Measurements from ENCODE around the gene RASSF7. TPM values are rescaled to one million over a fixed set of nuclear protein-coding genes. Genes with fewer than 3 reads are reported as not detected.
A peak's percentile ranks its signal among the peaks of the same experiment; 100 is the strongest.

Gene RASSF7, protein sequence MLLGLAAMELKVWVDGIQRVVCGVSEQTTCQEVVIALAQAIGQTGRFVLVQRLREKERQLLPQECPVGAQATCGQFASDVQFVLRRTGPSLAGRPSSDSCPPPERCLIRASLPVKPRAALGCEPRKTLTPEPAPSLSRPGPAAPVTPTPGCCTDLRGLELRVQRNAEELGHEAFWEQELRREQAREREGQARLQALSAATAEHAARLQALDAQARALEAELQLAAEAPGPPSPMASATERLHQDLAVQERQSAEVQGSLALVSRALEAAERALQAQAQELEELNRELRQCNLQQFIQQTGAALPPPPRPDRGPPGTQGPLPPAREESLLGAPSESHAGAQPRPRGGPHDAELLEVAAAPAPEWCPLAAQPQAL
- total RNA-seq (2014; rRNA removed; shearing (Covaris generic)) = 19.1 and 21.2 TPM in 2 replicates

GRCh38 chr11:560305-561147, at the start of gene RASSF7, which contains the start of gene LMNTD2:
TSS of gene RASSF7 (plus strand) at chr11:560970. CDS start at chr11:561769, 799 bp downstream.
TSS of gene LMNTD2 (minus strand) at chr11:560738. CDS start at chr11:560716, 22 bp downstream.

DNA sequence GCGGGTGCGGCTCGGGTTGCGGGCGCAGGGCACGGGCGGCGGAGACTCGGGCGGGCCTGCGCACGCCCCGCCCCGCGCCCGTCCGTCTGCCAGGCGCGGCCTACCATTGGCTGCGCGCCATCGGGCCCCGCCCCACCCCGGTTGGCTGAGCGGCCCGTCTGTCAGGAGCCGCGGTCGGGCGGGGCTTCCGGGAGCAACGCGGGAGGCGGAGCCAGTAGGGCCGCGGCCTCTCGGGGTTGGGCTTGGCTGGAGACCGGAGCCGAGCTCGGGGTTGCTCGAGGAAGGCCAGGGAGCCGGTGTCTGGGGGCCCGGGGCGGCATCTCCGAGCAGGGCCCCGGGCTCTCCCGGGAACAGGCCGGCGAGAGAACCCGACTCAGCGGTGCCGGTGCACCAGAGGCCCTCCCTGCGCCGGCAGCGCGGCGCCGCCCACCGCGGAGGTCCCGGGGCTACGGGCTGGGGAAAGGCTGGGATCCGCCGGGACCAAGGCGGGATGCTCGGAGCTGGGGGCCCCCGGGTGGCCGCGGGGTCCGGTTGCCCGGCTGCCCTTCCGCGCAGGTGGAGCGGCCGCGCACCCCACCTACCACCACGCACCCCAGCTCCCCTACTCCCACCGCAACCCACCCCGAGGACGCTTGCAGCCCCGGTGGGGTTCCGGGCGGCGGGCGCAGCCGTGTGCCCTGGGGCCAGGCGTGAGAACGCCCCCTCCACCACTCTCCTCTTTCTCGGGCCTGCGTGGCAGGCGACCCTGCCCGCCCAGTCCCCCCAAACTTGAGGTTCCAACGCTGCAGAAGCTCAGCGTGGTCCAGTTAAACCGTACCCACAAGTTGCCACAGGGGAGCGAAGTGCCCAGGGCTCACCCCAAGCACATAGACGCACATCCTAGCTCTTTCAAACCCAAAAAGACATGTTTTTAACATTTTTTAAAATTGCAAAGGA, 25.0 kb upstream of the RASSF7 start, which contains the start of gene HRAS:
Gene HRAS, minus strand, starts transcription at position 58 of the 936 bp plus-strand sequence.

GRCh38 chr11:536841-537621, 23.7 kb upstream of the RASSF7 start, which contains the start of gene LRRC56:
TSS of gene LRRC56 (plus strand) at chr11:537527. CDS start at chr11:540685, 3,158 bp downstream.

DNA sequence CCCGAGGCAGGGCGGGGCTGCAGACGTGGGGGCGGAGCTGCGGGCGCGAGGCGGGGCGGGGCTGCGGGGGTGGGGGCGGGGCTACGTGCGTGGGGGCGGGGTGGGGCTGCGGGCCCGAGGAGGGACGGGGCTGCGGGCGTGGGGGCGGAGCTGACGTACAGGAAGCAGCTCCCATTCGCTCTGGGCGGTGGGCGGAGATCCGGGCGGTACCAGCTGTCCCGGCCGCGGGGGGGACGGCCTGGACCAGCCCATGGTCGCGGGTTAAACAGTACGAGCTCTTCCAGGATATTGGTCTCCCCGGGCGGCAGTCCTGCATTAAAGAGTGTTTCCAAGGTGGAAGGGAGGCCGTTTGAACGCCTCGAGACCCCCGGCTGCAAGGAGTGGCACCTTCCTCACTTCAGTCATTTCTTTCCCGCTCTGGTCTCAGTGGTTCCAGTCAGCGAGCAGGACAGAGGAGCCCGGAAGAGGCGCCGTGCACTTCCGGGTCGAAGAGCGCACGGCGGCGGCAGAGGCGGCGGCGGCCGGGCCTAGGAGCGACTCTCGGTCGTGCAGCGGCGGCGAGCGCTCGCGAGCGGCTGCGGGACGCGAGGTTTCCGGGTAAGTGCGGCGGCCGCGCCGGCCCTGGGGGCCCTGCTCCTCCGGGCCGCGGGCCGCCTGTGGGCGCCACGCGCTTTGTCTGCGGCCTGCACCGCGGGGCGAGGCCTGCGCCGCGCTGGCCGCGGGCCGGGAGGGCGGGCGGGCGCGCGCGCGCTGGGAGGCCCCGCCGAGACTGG, 15.4 kb downstream of the RASSF7 start, which contains the start of gene PHRF1:
Gene PHRF1, plus strand, starts transcription at position 475 of the 773 bp plus-strand sequence. CDS start 5,043 bp downstream, outside the sequence.

Small RNA genes within 50 kb of the gene (small RNA-seq; reads per million reads assigned to genes)
- 2.5 reads per million, percentile 77 among the genes with 10 or more reads in this experiment for gene MIR210

Other genes starting within 250 kb of the RASSF7 start
- 3.9 and 4.5 TPM in 2 replicates for gene IFITM1, start 246.9 kb upstream of the RASSF7 start, total RNA-seq (2014; rRNA removed; shearing (Covaris generic))
- gene IFITM3, start 240.1 kb upstream of the RASSF7 start, total RNA-seq (2014; rRNA removed; shearing (Covaris generic)) = 70.9 and 105 TPM in 2 replicates
- 42.6 and 50.4 TPM in 2 replicates for gene B4GALNT4, start 191.5 kb upstream of the RASSF7 start, total RNA-seq (2014; rRNA removed; shearing (Covaris generic))
- gene PKP3, start 166.8 kb upstream of the RASSF7 start, total RNA-seq (2014; rRNA removed; shearing (Covaris generic)) = 31.2 and 33.4 TPM in 2 replicates
- gene SIGIRR, start 146.0 kb upstream of the RASSF7 start, total RNA-seq (2014; rRNA removed; shearing (Covaris generic)) = 50.6 and 74.5 TPM in 2 replicates
- gene ANO9, start 119.0 kb upstream of the RASSF7 start, total RNA-seq (2014; rRNA removed; shearing (Covaris generic)) = 0.13 TPM in 1 of 2 replicates, not detected in the other
- gene PTDSS2, start 110.7 kb upstream of the RASSF7 start, total RNA-seq (2014; rRNA removed; shearing (Covaris generic)) = 22.3 and 37.3 TPM in 2 replicates
- 165 and 173 TPM in 2 replicates for gene RNH1, start 53.7 kb upstream of the RASSF7 start, total RNA-seq (2014; rRNA removed; shearing (Covaris generic))
- gene HRAS, start 25.4 kb upstream of the RASSF7 start, total RNA-seq (2014; rRNA removed; shearing (Covaris generic)) = 84.1 and 89.3 TPM in 2 replicates
- 2.8 TPM in 2 replicates for gene LRRC56, start 23.4 kb upstream of the RASSF7 start, total RNA-seq (2014; rRNA removed; shearing (Covaris generic))
- 2.3 and 3.5 TPM in 2 replicates for gene LMNTD2, start 232 bp upstream of the RASSF7 start, total RNA-seq (2014; rRNA removed; shearing (Covaris generic))
- 29.5 and 31.6 TPM in 2 replicates for gene PHRF1, start 15.5 kb downstream of the RASSF7 start, total RNA-seq (2014; rRNA removed; shearing (Covaris generic))
- gene IRF7, start 55.0 kb downstream of the RASSF7 start, total RNA-seq (2014; rRNA removed; shearing (Covaris generic)) = 8.1 and 10.7 TPM in 2 replicates
- not detected in 2 replicates for gene CDHR5, start 64.0 kb downstream of the RASSF7 start, total RNA-seq (2014; rRNA removed; shearing (Covaris generic))
- gene SCT, start 66.2 kb downstream of the RASSF7 start, total RNA-seq (2014; rRNA removed; shearing (Covaris generic)) = not detected in 2 replicates
- 0.19 TPM in 1 of 2 replicates, not detected in the other for gene DRD4, start 76.3 kb downstream of the RASSF7 start, total RNA-seq (2014; rRNA removed; shearing (Covaris generic))
- gene DEAF1, start 134.3 kb downstream of the RASSF7 start, total RNA-seq (2014; rRNA removed; shearing (Covaris generic)) = 43.5 and 45.1 TPM in 2 replicates
- 14.2 and 18.2 TPM in 2 replicates for gene TMEM80, start 134.8 kb downstream of the RASSF7 start, total RNA-seq (2014; rRNA removed; shearing (Covaris generic))
- gene EPS8L2, start 145.3 kb downstream of the RASSF7 start, total RNA-seq (2014; rRNA removed; shearing (Covaris generic)) = 30.5 and 31.8 TPM in 2 replicates
- 109 and 117 TPM in 2 replicates for gene TALDO1, start 186.5 kb downstream of the RASSF7 start, total RNA-seq (2014; rRNA removed; shearing (Covaris generic))
- 24.0 and 30.7 TPM in 2 replicates for gene GATD1, start 216.5 kb downstream of the RASSF7 start, total RNA-seq (2014; rRNA removed; shearing (Covaris generic))
- 2.1 and 3.8 TPM in 2 replicates for gene CEND1, start 229.1 kb downstream of the RASSF7 start, total RNA-seq (2014; rRNA removed; shearing (Covaris generic))
- gene SLC25A22, start 237.3 kb downstream of the RASSF7 start, total RNA-seq (2014; rRNA removed; shearing (Covaris generic)) = 39.2 and 39.5 TPM in 2 replicates
- gene PIDD1, start 244.3 kb downstream of the RASSF7 start, total RNA-seq (2014; rRNA removed; shearing (Covaris generic)) = 10.0 and 11.3 TPM in 2 replicates
- gene RPLP2, start 249.0 kb downstream of the RASSF7 start, total RNA-seq (2014; rRNA removed; shearing (Covaris generic)) = 1,005 and 1,072 TPM in 2 replicates